Gastrocnemius medialis (tissue), 4 donors: ENCODE data around the gene CPPED1. TPM values are rescaled to one million over a fixed set of nuclear protein-coding genes. Genes with fewer than 3 reads are reported as not detected.
A peak's percentile ranks its signal among the peaks of the same experiment; 100 is the strongest.

Experiments used
- ATAC-seq, 2 donors: fragments of 150-250 bp; one replicate each; pipeline ENCODE4 v1.9.1; 2016
- DNase-seq, 2 donors: peaks; one replicate each; pipeline ENCODE4 v3.0.0-alpha.2; 2019
- H3K27ac ChIP-seq, 4 donors: fragments of 200-600 bp; sonication (generic); 1 replicate in 1 of 4; 2 replicates in 3 of 4; pipeline ENCODE4 v1.5.1; 2016 to 2018; ENCODE audit warnings: mild to moderate bottlenecking in 2 of 4, moderate library complexity in 1 of 4
- H3K27me3 ChIP-seq, 3 donors: fragments of 200-600 bp; sonication (generic) in 2 of 3; 1 replicate in 1 of 3; 2 replicates in 2 of 3; pipeline versions ENCODE4 v1.5.1 to v1.6.0; 2016 to 2019; ENCODE audit warnings: mild to moderate bottlenecking in 1 of 3, moderate library complexity in 1 of 3
- H3K36me3 ChIP-seq, 2 donors: fragments of 200-600 bp; sonication (generic) in 1 of 2; one replicate each; pipeline ENCODE4 v1.5.1; 2017 to 2018
- H3K4me1 ChIP-seq, 2 donors: fragments of 200-600 bp; sonication (generic) in 1 of 2; one replicate each; pipeline ENCODE4 v1.5.1; 2016 to 2017; ENCODE audit warnings: mild to moderate bottlenecking in 2 of 2
- H3K4me3 ChIP-seq, 4 donors: fragments of 200-600 bp; sonication (generic) in 3 of 4; 1 replicate in 1 of 4; 2 replicates in 3 of 4; pipeline ENCODE4 v1.5.1; 2016 to 2019; ENCODE audit warnings: mild to moderate bottlenecking in 2 of 4
- H3K9me3 ChIP-seq, 3 donors: fragments of 200-600 bp; sonication (generic) in 2 of 3; 1 replicate in 1 of 3; 2 replicates in 2 of 3; pipeline ENCODE4 v1.5.1; 2016 to 2019
- CTCF ChIP-seq, 5 experiments: fragments of 450-650 bp in 3 of 5; fragments of 200-600 bp in 2 of 5; sonication (generic) in 2 of 5; IDR thresholded peaks in 4 of 5; conservative IDR thresholded peaks in 1 of 5; 1 replicate in 4 of 5; 2 replicates in 1 of 5; pipeline ENCODE4 v1.5.1; 2016 to 2019; ENCODE audit warnings: antibody characterized with exemption in 5 of 5, mild to moderate bottlenecking in 3 of 5, moderate library complexity in 3 of 5
- POLR2A ChIP-seq, 2 donors: fragments of 450-650 bp; IDR thresholded peaks; one replicate each; pipeline ENCODE4 v1.6.1; 2017; ENCODE audit warnings: antibody characterized with exemption in 2 of 2, mild to moderate bottlenecking in 2 of 2, moderate library complexity in 2 of 2
- in situ Hi-C, 4 donors: fragments of 200-750 bp; cut with MboI; loops; one replicate each; pipeline versions ENCODE4 v1.15.0 to v1.8.0; 2017; ENCODE audit warnings: low sequenced_read_pairs in 4 of 4
- intact Hi-C: fragments of 100-400 bp; cut with DNase I; formaldehyde crosslinking; loops from one replicate; pipeline ENCODE4 v1.15.1; 2023; ENCODE audit warnings: low total_unique reads
- total RNA-seq, 4 donors: library from RNA; depleted of rRNA; stranded (reverse); fragments of >200 nt; gene quantifications; one replicate each; pipeline versions ENCODE4 v1.1.0 to v1.2.3, GENCODE V29; 2016

The CPPED1 gene
- total RNA-seq, 4 donors from 2014 or later: 2.8 to 8.7 (median 6.6) TPM

- intact Hi-C loops (no loop called here), in situ Hi-C loops (no loop called here)
- DNase-seq: no peak
- H3K27me3 ChIP-seq: no peaks in the 10 kb centered on the region
- no peaks in the 10 kb centered on the region for H3K36me3 ChIP-seq
- H3K27ac ChIP-seq: no peak overlapping the region
- H3K9me3 ChIP-seq: no peaks in the 10 kb centered on the region
- ATAC-seq: no peak
- H3K4me1 ChIP-seq: peaks cover 0 to 4% of the 10 kb centered on the region in 2 donors
- no peak overlapping the region for H3K4me3 ChIP-seq
- TF ChIP-seq CTCF (IDR thresholded peaks at IDR 0.05 in 4 of 5, conservative IDR thresholded peaks at IDR 0.05 in 1 of 5): no peak
- no peak for TF ChIP-seq POLR2A (IDR thresholded peaks at IDR 0.05)
These were observed 127.8 kb downstream of the CPPED1 start for GRCh38 chr16:12675852-12676251.

GRCh38 chr16:12675046-12675445, 128.6 kb downstream of the CPPED1 start:
- no peak for TF ChIP-seq POLR2A (IDR thresholded peaks at IDR 0.05)
- no peak for TF ChIP-seq CTCF (IDR thresholded peaks at IDR 0.05 in 4 of 5, conservative IDR thresholded peaks at IDR 0.05 in 1 of 5)
- H3K27ac ChIP-seq: no peak overlapping the region
- intact Hi-C loops: no loop called here
- ATAC-seq (no peak), DNase-seq (no peak)
- no peaks in the 10 kb centered on the region for H3K36me3 ChIP-seq
- H3K4me3 ChIP-seq: no peak overlapping the region
- H3K27me3 ChIP-seq: no peaks in the 10 kb centered on the region
- H3K4me1 ChIP-seq: peaks cover 0 to 4% of the 10 kb centered on the region in 2 donors
- H3K9me3 ChIP-seq: no peaks in the 10 kb centered on the region
- in situ Hi-C loops: no loop called here

GRCh38 chr16:12674524-12674923, 129.2 kb downstream of the CPPED1 start:
- DNase-seq: no peak
- intact Hi-C loops: no loop called here
- Histone ChIP-seq H3K4me3 (no peak overlapping the region), H3K27ac (no peak overlapping the region), H3K27me3 (no peaks in the 10 kb centered on the region), H3K36me3 (no peaks in the 10 kb centered on the region), H3K4me1 (peaks cover 0 to 4% of the 10 kb centered on the region in 2 donors), H3K9me3 (no peaks in the 10 kb centered on the region)
- in situ Hi-C loops: loop anchor here in 1 of 4 donors (25.0 kb wide), 1 partner anchor 88 kb away; no protein-coding TSS in a partner anchor
- no peak for ATAC-seq
- no peak for TF ChIP-seq POLR2A (IDR thresholded peaks at IDR 0.05)
- no peak for TF ChIP-seq CTCF (IDR thresholded peaks at IDR 0.05 in 4 of 5, conservative IDR thresholded peaks at IDR 0.05 in 1 of 5)

- H3K4me1 ChIP-seq: peaks cover 0 to 4% of the 10 kb centered on the region in 2 donors
- H3K4me3 ChIP-seq: no peak overlapping the region
- no peaks in the 10 kb centered on the region for H3K36me3 ChIP-seq
- no peak for DNase-seq
- in situ Hi-C loops: loop anchor here in 1 of 4 donors (25.0 kb wide), 1 partner anchor 88 kb away; no protein-coding TSS in a partner anchor
- H3K27ac ChIP-seq: no peak overlapping the region
- TF ChIP-seq CTCF (IDR thresholded peaks at IDR 0.05 in 4 of 5, conservative IDR thresholded peaks at IDR 0.05 in 1 of 5) (no peak), POLR2A (IDR thresholded peaks at IDR 0.05) (no peak)
- no peaks in the 10 kb centered on the region for H3K27me3 ChIP-seq
- H3K9me3 ChIP-seq: no peaks in the 10 kb centered on the region
- no peak for ATAC-seq
- intact Hi-C loops: no loop called here
These were observed 129.6 kb downstream of the CPPED1 start for GRCh38 chr16:12674071-12674470.

GRCh38 chr16:12673466-12673865, 130.2 kb downstream of the CPPED1 start:
- Histone ChIP-seq H3K27me3 (no peaks in the 10 kb centered on the region), H3K27ac (peak overlapping the region in 1 of 4 donors; percentile 67), H3K36me3 (no peaks in the 10 kb centered on the region), H3K4me3 (no peak overlapping the region), H3K4me1 (peaks cover 0 to 4% of the 10 kb centered on the region in 2 donors), H3K9me3 (no peaks in the 10 kb centered on the region)
- DNase-seq (no peak), ATAC-seq (no peak)
- in situ Hi-C loops (loop anchor here in 1 of 4 donors (25.0 kb wide), 1 partner anchor 89 kb away; no protein-coding TSS in a partner anchor), intact Hi-C loops (no loop called here)
- no peak for TF ChIP-seq POLR2A (IDR thresholded peaks at IDR 0.05)
- no peak for TF ChIP-seq CTCF (IDR thresholded peaks at IDR 0.05 in 4 of 5, conservative IDR thresholded peaks at IDR 0.05 in 1 of 5)
